Measurements from ENCODE around the gene LRP1. TPM values are rescaled to one million over a fixed set of nuclear protein-coding genes. Genes with fewer than 3 reads are reported as not detected.

Gene LRP1
- total and polyA plus RNA-seq, 2 of the 13 experiments (the other 11 are each of a cell fraction or from before 2014, with no cell fraction given), result 14.7 to 30.8 TPM

DNA sequence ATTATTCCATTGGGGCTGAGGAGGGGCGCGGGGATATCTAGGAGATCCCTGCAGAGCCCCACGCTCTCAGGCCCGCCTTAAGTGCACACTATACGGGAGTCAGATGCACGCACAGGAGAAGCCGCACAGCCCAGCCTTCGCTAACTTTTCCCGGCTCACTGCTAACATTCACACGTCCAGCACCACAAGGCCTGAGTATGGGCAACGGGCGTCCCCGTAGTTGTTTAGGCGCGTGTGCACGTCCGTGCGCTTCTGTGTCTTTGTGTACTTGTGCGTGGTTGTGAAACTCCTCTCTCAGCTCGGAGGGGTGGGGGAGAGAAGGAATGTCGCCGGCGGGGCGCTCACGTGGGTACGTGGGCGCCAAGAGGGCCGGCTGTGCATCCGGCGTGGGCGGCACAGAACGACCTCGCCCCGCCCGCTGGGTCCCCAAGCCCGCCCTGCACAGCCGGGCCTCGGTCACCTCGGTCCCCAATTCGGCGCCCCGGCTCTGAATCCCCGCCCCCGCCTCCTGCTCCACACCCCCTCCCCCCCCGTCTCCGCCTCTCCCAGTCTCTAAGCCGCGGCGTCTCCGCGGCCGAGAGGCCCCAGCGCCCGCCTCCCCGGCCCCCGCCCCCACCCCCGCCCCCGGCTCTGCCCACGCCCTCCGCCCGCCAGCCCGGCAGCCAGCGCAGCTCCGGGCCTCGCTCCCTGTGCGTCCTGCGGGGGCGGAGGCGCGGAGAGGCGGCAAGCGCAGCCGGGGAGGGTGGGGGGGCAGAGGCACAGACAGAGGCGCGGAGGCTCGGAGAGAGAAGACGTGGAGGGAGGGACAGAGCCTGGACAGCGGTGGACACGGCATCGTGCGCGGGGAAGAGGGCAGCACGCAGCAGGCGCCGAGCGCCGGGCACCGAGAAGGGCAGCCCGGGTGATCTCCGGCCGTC, 39.7 kb upstream of the LRP1 start, which contains the start of gene NAB2 (continued):
- TF ChIP-seq, protein P1, sequence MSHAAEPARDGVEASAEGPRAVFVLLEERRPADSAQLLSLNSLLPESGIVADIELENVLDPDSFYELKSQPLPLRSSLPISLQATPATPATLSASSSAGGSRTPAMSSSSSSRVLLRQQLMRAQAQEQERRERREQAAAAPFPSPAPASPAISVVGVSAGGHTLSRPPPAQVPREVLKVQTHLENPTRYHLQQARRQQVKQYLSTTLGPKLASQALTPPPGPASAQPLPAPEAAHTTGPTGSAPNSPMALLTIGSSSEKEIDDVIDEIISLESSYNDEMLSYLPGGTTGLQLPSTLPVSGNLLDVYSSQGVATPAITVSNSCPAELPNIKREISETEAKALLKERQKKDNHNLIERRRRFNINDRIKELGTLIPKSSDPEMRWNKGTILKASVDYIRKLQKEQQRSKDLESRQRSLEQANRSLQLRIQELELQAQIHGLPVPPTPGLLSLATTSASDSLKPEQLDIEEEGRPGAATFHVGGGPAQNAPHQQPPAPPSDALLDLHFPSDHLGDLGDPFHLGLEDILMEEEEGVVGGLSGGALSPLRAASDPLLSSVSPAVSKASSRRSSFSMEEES (CRISPR knock-in tag; IDR thresholded peaks at IDR 0.05), result peak; percentile 85
- TF ChIP-seq U2AF1 (optimal IDR thresholded peaks at IDR 0.05; ENCODE audit: low read depth, low read length) (peak; percentile 7), KDM5A (IDR thresholded peaks at IDR 0.05; ENCODE audit: borderline replicate concordance, low read length) (no peak; the same call in 1 of the 2 replicates), RXRB (CRISPR knock-in tag; IDR thresholded peaks at IDR 0.05; ENCODE audit: borderline replicate concordance) (peak; percentile 31; the same call in 1 of the 2 replicates), ZFX (CRISPR knock-in tag; IDR thresholded peaks at IDR 0.05; ENCODE audit: low read depth) (peak; percentile 92), HES4 (CRISPR knock-in tag; IDR thresholded peaks at IDR 0.05; ENCODE audit: borderline replicate concordance) (no peak), ZNF232 (CRISPR knock-in tag; IDR thresholded peaks at IDR 0.05; ENCODE audit: borderline replicate concordance) (peak; percentile 79; the same call in 1 of the 2 replicates), ARNT2 (CRISPR knock-in tag; IDR thresholded peaks at IDR 0.05; ENCODE audit: low read depth) (peak; percentile 80; the same call in 1 of the 2 replicates), HNF4A (CRISPR knock-in tag; IDR thresholded peaks at IDR 0.05) (peak; percentile 54), MAFF (IDR thresholded peaks at IDR 0.05; ENCODE audit: low read depth, low read length) (no peak), CEBPB (IDR thresholded peaks at IDR 0.05; ENCODE audit: borderline replicate concordance, low read depth, low read length) (peak; percentile 93), CCAR2 (optimal IDR thresholded peaks at IDR 0.05; ENCODE audit: low read depth, low read length) (no peak), HNRNPL (IDR thresholded peaks at IDR 0.05; ENCODE audit: low read depth, low read length) (0 out of 2 replicates have a peak, but pooled peaks have one; percentile 44)
- TF ChIP-seq, protein P2, sequence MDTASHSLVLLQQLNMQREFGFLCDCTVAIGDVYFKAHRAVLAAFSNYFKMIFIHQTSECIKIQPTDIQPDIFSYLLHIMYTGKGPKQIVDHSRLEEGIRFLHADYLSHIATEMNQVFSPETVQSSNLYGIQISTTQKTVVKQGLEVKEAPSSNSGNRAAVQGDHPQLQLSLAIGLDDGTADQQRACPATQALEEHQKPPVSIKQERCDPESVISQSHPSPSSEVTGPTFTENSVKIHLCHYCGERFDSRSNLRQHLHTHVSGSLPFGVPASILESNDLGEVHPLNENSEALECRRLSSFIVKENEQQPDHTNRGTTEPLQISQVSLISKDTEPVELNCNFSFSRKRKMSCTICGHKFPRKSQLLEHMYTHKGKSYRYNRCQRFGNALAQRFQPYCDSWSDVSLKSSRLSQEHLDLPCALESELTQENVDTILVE (CRISPR knock-in tag; IDR thresholded peaks at IDR 0.05), result peak; percentile 78; the same call in 1 of the 2 replicates
- TF ChIP-seq, protein P3, sequence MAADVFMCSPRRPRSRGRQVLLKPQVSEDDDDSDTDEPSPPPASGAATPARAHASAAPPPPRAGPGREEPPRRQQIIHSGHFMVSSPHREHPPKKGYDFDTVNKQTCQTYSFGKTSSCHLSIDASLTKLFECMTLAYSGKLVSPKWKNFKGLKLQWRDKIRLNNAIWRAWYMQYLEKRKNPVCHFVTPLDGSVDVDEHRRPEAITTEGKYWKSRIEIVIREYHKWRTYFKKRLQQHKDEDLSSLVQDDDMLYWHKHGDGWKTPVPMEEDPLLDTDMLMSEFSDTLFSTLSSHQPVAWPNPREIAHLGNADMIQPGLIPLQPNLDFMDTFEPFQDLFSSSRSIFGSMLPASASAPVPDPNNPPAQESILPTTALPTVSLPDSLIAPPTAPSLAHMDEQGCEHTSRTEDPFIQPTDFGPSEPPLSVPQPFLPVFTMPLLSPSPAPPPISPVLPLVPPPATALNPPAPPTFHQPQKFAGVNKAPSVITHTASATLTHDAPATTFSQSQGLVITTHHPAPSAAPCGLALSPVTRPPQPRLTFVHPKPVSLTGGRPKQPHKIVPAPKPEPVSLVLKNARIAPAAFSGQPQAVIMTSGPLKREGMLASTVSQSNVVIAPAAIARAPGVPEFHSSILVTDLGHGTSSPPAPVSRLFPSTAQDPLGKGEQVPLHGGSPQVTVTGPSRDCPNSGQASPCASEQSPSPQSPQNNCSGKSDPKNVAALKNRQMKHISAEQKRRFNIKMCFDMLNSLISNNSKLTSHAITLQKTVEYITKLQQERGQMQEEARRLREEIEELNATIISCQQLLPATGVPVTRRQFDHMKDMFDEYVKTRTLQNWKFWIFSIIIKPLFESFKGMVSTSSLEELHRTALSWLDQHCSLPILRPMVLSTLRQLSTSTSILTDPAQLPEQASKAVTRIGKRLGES (CRISPR knock-in tag; IDR thresholded peaks at IDR 0.05; ENCODE audit: borderline replicate concordance), result 0 out of 2 replicates have a peak, but pooled peaks have one; percentile 51
- TF ChIP-seq, protein P4, sequence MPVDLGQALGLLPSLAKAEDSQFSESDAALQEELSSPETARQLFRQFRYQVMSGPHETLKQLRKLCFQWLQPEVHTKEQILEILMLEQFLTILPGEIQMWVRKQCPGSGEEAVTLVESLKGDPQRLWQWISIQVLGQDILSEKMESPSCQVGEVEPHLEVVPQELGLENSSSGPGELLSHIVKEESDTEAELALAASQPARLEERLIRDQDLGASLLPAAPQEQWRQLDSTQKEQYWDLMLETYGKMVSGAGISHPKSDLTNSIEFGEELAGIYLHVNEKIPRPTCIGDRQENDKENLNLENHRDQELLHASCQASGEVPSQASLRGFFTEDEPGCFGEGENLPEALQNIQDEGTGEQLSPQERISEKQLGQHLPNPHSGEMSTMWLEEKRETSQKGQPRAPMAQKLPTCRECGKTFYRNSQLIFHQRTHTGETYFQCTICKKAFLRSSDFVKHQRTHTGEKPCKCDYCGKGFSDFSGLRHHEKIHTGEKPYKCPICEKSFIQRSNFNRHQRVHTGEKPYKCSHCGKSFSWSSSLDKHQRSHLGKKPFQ (CRISPR knock-in tag; IDR thresholded peaks at IDR 0.05; ENCODE audit: insufficient replicate concordance), result peak; percentile 49
- TF ChIP-seq, protein P5, sequence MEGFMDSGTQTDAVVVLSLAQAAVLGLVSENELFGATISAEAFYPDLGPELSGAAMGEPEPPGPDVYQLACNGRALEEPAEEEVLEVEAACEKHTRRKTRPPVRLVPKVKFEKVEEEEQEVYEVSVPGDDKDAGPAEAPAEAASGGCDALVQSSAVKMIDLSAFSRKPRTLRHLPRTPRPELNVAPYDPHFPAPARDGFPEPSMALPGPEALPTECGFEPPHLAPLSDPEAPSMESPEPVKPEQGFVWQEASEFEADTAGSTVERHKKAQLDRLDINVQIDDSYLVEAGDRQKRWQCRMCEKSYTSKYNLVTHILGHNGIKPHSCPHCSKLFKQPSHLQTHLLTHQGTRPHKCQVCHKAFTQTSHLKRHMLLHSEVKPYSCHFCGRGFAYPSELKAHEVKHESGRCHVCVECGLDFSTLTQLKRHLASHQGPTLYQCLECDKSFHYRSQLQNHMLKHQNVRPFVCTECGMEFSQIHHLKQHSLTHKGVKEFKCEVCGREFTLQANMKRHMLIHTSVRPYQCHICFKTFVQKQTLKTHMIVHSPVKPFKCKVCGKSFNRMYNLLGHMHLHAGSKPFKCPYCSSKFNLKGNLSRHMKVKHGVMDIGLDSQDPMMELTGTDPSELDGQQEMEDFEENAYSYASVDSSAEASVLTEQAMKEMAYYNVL (CRISPR knock-in tag; IDR thresholded peaks at IDR 0.05; ENCODE audit: borderline replicate concordance), result 0 out of 2 replicates have a peak, but pooled peaks have one; percentile 42

All from HepG2 (cell line).